K562 (cell line): Measurements from ENCODE around the gene SLC1A4. TPM values are rescaled to one million over a fixed set of nuclear protein-coding genes. Genes with fewer than 3 reads are reported as not detected.
"Not testable (repeated sequence)": the region's sequence is repeated elsewhere in the genome, so short reads cannot be mapped to it uniquely, and the experiment has no call there.

Experiments used
- ATAC-seq: fragments of 200-7000 bp; cut with Tn5 transposase; 3 replicates; pipeline ENCODE4 v1.9.1; 2020; ENCODE audit warnings: moderate library complexity
- BruUV-seq: library from RNA; stranded (reverse); fragments of 400-500 nt; replicated peaks from 2 replicates; lab custom pipeline; 2021; lab: Mats Ljungman, UMichigan
- CTCF ChIA-PET: fragments of 300-600 bp; formaldehyde crosslinking; extraction: SDS; loops from one replicate; lab custom pipeline; 2021; ENCODE audit warnings: low intra/inter-chr PET ratio; lab: Yijun Ruan, JAX
- POLR2A ChIA-PET: fragments of 300-600, 350-650 bp; sonication (Branson Sonifier 250); formaldehyde crosslinking; extraction: SDS; loops from one replicate; lab custom pipeline; 2021; ENCODE audit warnings: antibody characterized with exemption, inconsistent platforms; lab: Yijun Ruan, JAX
- DNase-seq, 4 experiments: peaks; one replicate each; pipeline versions ENCODE4 v3.0.0 to v3.0.0-alpha.2; 2011 to 2018; ENCODE audit warnings: low spot score in 3 of 4, mixed read lengths in 3 of 4; ENCODE audit errors: extremely low read depth in 1 of 4
- FAIRE-seq: peaks from 2 replicates; lab custom pipeline; 2011; peaks lifted over from hg19 to GRCh38; lab: Jason Lieb, UNC
- H2AFZ ChIP-seq: 2 replicates; pipeline ENCODE4 v1.6.0; 2011; ENCODE audit warnings: low read depth, low read length, control low read depth, inconsistent platforms
- H3K27ac ChIP-seq: fragments of 200-600 bp; 3 replicates; pipeline ENCODE4 v1.8.0; 2011; ENCODE audit warnings: low read depth, mild to moderate bottlenecking, control low read depth, inconsistent platforms, low read length, moderate library complexity, mixed read lengths; ENCODE audit errors: extremely low read depth
- H3K27me3 ChIP-seq, 2 experiments: fragments of 300-600 bp in 1 of 2; 2 replicates in 1 of 2; 3 replicates in 1 of 2; pipeline versions ENCODE4 v1.6.0 to v1.8.0; 2011; ENCODE audit warnings: inconsistent platforms in 2 of 2, low read length in 2 of 2, mild to moderate bottlenecking in 1 of 2, mixed read lengths in 1 of 2, moderate library complexity in 1 of 2; ENCODE audit not compliant: control insufficient read depth in 2 of 2, insufficient read depth in 2 of 2
- H3K36me3 ChIP-seq: fragments of 300-600 bp; 3 replicates; pipeline ENCODE4 v1.8.0; 2011; ENCODE audit warnings: mild to moderate bottlenecking, low read length, inconsistent platforms; ENCODE audit not compliant: control insufficient read depth, insufficient read depth
- H3K4me1 ChIP-seq, 2 experiments: fragments of 200-600 bp in 1 of 2; replicated peaks in 1 of 2; 2 replicates in 1 of 2; 3 replicates in 1 of 2; pipeline versions ENCODE4 v1.5.1 to v1.8.0; 2011; ENCODE audit warnings: inconsistent platforms in 2 of 2, low read length in 2 of 2, mild to moderate bottlenecking in 1 of 2, mixed read lengths in 1 of 2, moderate library complexity in 1 of 2; ENCODE audit not compliant: control insufficient read depth in 2 of 2, insufficient read depth in 2 of 2
- H3K4me2 ChIP-seq: 2 replicates; pipeline ENCODE4 v1.6.1; 2011; ENCODE audit warnings: low read length, control low read depth, inconsistent platforms, mixed read lengths; ENCODE audit not compliant: insufficient read depth
- H3K4me3 ChIP-seq: fragments of 200-600 bp; sonication (generic), shearing (Covaris generic); 2 replicates; pipeline ENCODE4 v1.5.1; 2016; ENCODE audit warnings: control low read depth, inconsistent platforms
- H3K79me2 ChIP-seq: fragments of 200-600 bp; 3 replicates; pipeline ENCODE4 v1.8.0; 2011; ENCODE audit warnings: low read length, inconsistent platforms; ENCODE audit not compliant: control insufficient read depth, insufficient read depth
- H3K9ac ChIP-seq, 2 experiments: 2 replicates each; pipeline versions ENCODE4 v1.6.0 to v1.6.1; 2011; ENCODE audit warnings: low read depth in 2 of 2, low read length in 2 of 2, control low read depth in 1 of 2, inconsistent platforms in 1 of 2, mild to moderate bottlenecking in 1 of 2, mixed read lengths in 1 of 2; ENCODE audit not compliant: insufficient read depth in 1 of 2
- H3K9me1 ChIP-seq: one replicate; pipeline ENCODE4 v1.6.0; 2011; ENCODE audit warnings: inconsistent platforms, mild to moderate bottlenecking, low read length, moderate library complexity; ENCODE audit not compliant: control insufficient read depth, insufficient read depth
- H3K9me3 ChIP-seq: replicated peaks from 2 replicates; pipeline ENCODE4 v1.5.1; 2011; ENCODE audit warnings: low read depth, low read length, inconsistent platforms; ENCODE audit not compliant: control insufficient read depth, insufficient read depth
- H4K20me1 ChIP-seq: replicated peaks from 2 replicates; pipeline ENCODE4 v1.6.1; 2011; ENCODE audit warnings: low read length, inconsistent platforms, mixed read lengths; ENCODE audit not compliant: control insufficient read depth, insufficient read depth
- BCOR ChIP-seq: fragments of 450-650 bp; IDR thresholded peaks from 2 replicates; pipeline ENCODE4 v1.6.1; 2016
- CSDE1 ChIP-seq, 2 experiments: fragments of 450-650 bp; IDR thresholded peaks; 2 replicates each; pipeline ENCODE4 v1.6.1; 2016; ENCODE audit warnings: mild to moderate bottlenecking in 1 of 2
- RBM14 ChIP-seq: fragments of 200-400 bp; formaldehyde crosslinking; IDR thresholded peaks from 2 replicates; pipeline ENCODE4 v1.6.1; 2018; ENCODE audit warnings: low read depth, mild to moderate bottlenecking, low read length, moderate library complexity, borderline replicate concordance; ENCODE audit not compliant: insufficient read depth
- RBM34 ChIP-seq: fragments of 200-400 bp; formaldehyde crosslinking; IDR thresholded peaks from 2 replicates; pipeline ENCODE4 v1.6.1; 2018; ENCODE audit warnings: low read length, borderline replicate concordance; ENCODE audit not compliant: insufficient read depth
- RNF2 ChIP-seq: sonication (generic); IDR thresholded peaks from 2 replicates; pipeline ENCODE4 v1.6.1; 2016
- ZBTB7A ChIP-seq: IDR thresholded peaks from 2 replicates; pipeline ENCODE4 v1.6.1; 2011; ENCODE audit warnings: low read depth, mild to moderate bottlenecking, low read length, moderate library complexity, borderline replicate concordance; ENCODE audit not compliant: control insufficient read depth
- ZFP30 ChIP-seq: fragments of 250-450 bp; sonication (Bioruptor Pico); IDR thresholded peaks from 2 replicates; pipeline ENCODE4 v1.8.0; 2022; ENCODE audit warnings: moderate library complexity, mild to moderate bottlenecking, inconsistent platforms, borderline replicate concordance
- ZNF584 ChIP-seq: fragments of 200-800 bp; sonication (Bioruptor generic); IDR thresholded peaks from 2 replicates; pipeline ENCODE4 v1.6.1; 2016; ENCODE audit warnings: low read depth, mild to moderate bottlenecking, missing genetic modification characterization, missing compliant biosample characterization
- ZNF778 ChIP-seq: fragments of 450-650 bp; formaldehyde crosslinking; IDR thresholded peaks from 2 replicates; pipeline ENCODE4 v1.4.0; 2020; ENCODE audit warnings: mild to moderate bottlenecking, moderate library complexity
- WGBS: fragments of 100-300 bp; shearing (Covaris generic); methylation state at CpG from one replicate; pipeline ENCODE4 v1.1.6; 2016; ENCODE audit warnings: low coverage, mixed read lengths; ENCODE audit not compliant: insufficient coverage; ENCODE audit errors: missing lambda C conversion rate; 5-methylcytosine and 5-hydroxymethylcytosine counted together
- in situ Hi-C: fragments of 300-500 bp; cut with MboI; formaldehyde crosslinking; loops from 4 replicates; pipeline ENCODE4 v1.15.0; 2018; ENCODE audit warnings: inconsistent platforms, mixed read lengths
- intact Hi-C: fragments of 100-400 bp; cut with micrococcal nuclease; formaldehyde crosslinking; loops from 2 replicates; pipeline ENCODE4 v1.14.2; 2022
- polyA plus RNA-seq, 8 experiments: library from polyadenylated mRNA; depleted of rRNA in 4 of 8; stranded (reverse) in 5 of 8; unstranded in 3 of 8; fragments of >200 nt; fragmentation: Nextera tagmentation in 2 of 8; fragmentation: Illumina TruSeq in 1 of 8; extraction: Ambion mirVana in 2 of 8; extraction: Trizol in 1 of 8; gene quantifications; 2 replicates each; pipeline versions ENCODE4 v1.2.1 to v1.2.3, GENCODE V29; 2011 to 2014; ENCODE audit warnings: inconsistent platforms in 1 of 8, missing spikeins in 1 of 8
- total RNA-seq, 7 experiments: library from RNA; depleted of rRNA in 6 of 7; stranded (reverse); fragments of >200 nt in 6 of 7; fragmentation: Illumina TruSeq in 2 of 7; extraction: Trizol in 2 of 7; gene quantifications; 2 replicates each; pipeline versions ENCODE4 v1.2.1 to v1.2.3, GENCODE V29; 2011 to 2021; ENCODE audit warnings: low replicate concordance in 1 of 7
- TF ChIP-seq, protein P1 (sequence below): sonication (generic); formaldehyde crosslinking; IDR thresholded peaks from 2 replicates; pipeline ENCODE4 v1.8.1; 2023; ENCODE audit warnings: mild to moderate bottlenecking, missing genetic modification reagents

The SLC1A4 gene
- total and polyA plus RNA-seq, 9 of the 15 experiments (the other 6 are each of a cell fraction or from before 2014, with no cell fraction given) = 4.4 to 24.0 (median 10.9) TPM

DNA sequence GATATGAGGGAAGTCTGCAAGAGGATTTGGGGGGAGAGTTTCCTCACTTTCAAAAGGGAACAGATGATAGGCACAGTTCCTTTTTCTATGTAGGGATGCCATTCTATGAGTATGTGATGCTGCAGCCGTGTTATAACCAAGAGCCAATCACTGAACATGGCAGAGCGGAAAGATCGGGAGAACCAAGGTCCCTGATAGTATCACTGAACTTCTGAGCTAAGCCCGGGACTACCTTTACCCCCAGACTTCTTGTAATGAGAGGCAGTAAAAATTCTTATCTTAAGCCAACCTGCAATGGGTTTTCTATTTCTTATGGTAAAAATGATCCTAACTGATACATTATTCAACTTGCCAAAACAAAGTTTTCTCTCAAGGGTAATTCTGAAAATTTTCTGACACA lies 21.6 kb upstream of the SLC1A4 start:
- POLR2A ChIA-PET = interaction anchor here (0.6 kb wide), 1 partner anchor 22 kb away, joined by 3 read pairs; no protein-coding TSS in a partner anchor
- CTCF ChIA-PET = no interaction called here
- Histone ChIP-seq H3K27me3 (peaks cover 22 to 24% of the 10 kb centered on the region in 2 experiments), H3K9me1 (no peaks in the 10 kb centered on the region), H3K79me2 (no peaks in the 10 kb centered on the region), H3K9me3 (no peaks in the 10 kb centered on the region), H2AFZ (no peak overlapping the region), H3K27ac (no peak overlapping the region), H3K4me3 (no peak overlapping the region), H3K9ac (no peak overlapping the region), H3K4me2 (no peak overlapping the region), H3K4me1 (no peaks in the 10 kb centered on the region), H4K20me1 (no peaks in the 10 kb centered on the region), H3K36me3 (no peaks in the 10 kb centered on the region)
- in situ Hi-C loops (no loop called here), intact Hi-C loops (no loop called here)
- DNase-seq (no peak), ATAC-seq (no peak), FAIRE-seq (no peak)
- WGBS = 8% methylated on average over 4 of the region's 4 CpGs
- TF ChIP-seq, protein P1, sequence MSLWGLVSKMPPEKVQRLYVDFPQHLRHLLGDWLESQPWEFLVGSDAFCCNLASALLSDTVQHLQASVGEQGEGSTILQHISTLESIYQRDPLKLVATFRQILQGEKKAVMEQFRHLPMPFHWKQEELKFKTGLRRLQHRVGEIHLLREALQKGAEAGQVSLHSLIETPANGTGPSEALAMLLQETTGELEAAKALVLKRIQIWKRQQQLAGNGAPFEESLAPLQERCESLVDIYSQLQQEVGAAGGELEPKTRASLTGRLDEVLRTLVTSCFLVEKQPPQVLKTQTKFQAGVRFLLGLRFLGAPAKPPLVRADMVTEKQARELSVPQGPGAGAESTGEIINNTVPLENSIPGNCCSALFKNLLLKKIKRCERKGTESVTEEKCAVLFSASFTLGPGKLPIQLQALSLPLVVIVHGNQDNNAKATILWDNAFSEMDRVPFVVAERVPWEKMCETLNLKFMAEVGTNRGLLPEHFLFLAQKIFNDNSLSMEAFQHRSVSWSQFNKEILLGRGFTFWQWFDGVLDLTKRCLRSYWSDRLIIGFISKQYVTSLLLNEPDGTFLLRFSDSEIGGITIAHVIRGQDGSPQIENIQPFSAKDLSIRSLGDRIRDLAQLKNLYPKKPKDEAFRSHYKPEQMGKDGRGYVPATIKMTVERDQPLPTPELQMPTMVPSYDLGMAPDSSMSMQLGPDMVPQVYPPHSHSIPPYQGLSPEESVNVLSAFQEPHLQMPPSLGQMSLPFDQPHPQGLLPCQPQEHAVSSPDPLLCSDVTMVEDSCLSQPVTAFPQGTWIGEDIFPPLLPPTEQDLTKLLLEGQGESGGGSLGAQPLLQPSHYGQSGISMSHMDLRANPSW (CRISPR knock-in tag) = no peak
- TF ChIP-seq ZNF778 = no peak
- TF ChIP-seq RBM14 = no peak
- TF ChIP-seq ZBTB7A = no peak
- no peak for TF ChIP-seq RNF2
- TF ChIP-seq CSDE1 (IDR thresholded peaks at IDR 0.05) = no peak
- TF ChIP-seq BCOR = no peak
- no peak for TF ChIP-seq ZNF584 (CRISPR knock-in tag)
- TF ChIP-seq RBM34 = no peak
- no peak for TF ChIP-seq ZFP30 (CRISPR knock-in tag)
- no TSS peak for BruUV-seq

DNA sequence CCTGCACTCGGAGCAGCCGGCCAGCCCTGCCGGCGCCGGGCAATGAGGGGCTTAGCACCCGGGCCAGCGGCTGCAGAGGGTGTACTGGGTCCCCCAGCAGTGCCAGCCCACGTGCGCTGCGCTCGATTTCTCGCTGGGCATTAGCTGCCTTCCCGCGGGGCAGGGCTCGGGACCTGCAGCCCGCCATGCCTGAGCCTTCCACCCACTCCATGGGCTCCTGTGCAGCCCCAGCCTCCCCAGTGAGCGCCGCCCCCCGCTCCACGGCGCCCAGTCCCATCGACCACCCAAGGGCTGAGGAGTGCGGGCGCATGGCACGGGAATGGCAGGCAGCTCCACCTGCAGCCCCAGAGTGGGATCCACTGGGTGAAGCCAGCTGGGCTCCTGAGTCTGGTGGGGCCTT lies 20.1 kb upstream of the SLC1A4 start:
- BruUV-seq, H3K79me2 ChIP-seq, POLR2A ChIA-PET, H3K9me3 ChIP-seq, FAIRE-seq, in situ Hi-C loops, H3K9me1 ChIP-seq, H3K4me1 ChIP-seq, H4K20me1 ChIP-seq, DNase-seq, H3K9ac ChIP-seq, H3K27ac ChIP-seq, CTCF ChIA-PET, H2AFZ ChIP-seq, H3K36me3 ChIP-seq, intact Hi-C loops, H3K4me2 ChIP-seq, H3K4me3 ChIP-seq, ATAC-seq: not testable (repeated sequence)
- WGBS = 70% methylated on average over 13 of the region's 25 CpGs
- H3K27me3 ChIP-seq = peaks cover 18 to 22% of the 10 kb centered on the region in 2 experiments; a peak in 4 of 5 replicates
